Activated CD4-positive, alpha-beta memory T cell treated with anti-CD3 and anti-CD28 coated beads for 36 hours (primary cell): ENCODE measurements around the gene USP20. TPM values are rescaled to one million over a fixed set of nuclear protein-coding genes. Genes with fewer than 3 reads are reported as not detected.

Experiments used
- CTCF ChIA-PET: fragments of 350-600 bp; sonication (Branson Sonifier 250); formaldehyde crosslinking; loops from one replicate; lab custom pipeline; 2021; ENCODE audit warnings: antibody characterized with exemption, inconsistent platforms; lab: Charles Lee
- POLR2A ChIA-PET: fragments of 350-600 bp; sonication (Branson Sonifier 250); formaldehyde crosslinking; loops from one replicate; lab custom pipeline; 2021; ENCODE audit warnings: antibody characterized with exemption; lab: Charles Lee
- DNase-seq: peaks from one replicate; pipeline ENCODE4 v3.0.0-alpha.2; 2020
- H3K27ac Mint-ChIP-seq: one replicate; pipeline ENCODE4 v1.8.0; 2021; ENCODE audit warnings: mixed read lengths
- H3K27me3 Mint-ChIP-seq: one replicate; pipeline ENCODE4 v1.8.0; 2021; ENCODE audit warnings: mixed read lengths
- H3K36me3 Mint-ChIP-seq: one replicate; pipeline ENCODE4 v1.8.0; 2021; ENCODE audit warnings: mixed read lengths
- H3K4me1 Mint-ChIP-seq: one replicate; pipeline ENCODE4 v1.8.0; 2021; ENCODE audit warnings: low read depth, mixed read lengths
- H3K4me3 Mint-ChIP-seq: one replicate; pipeline ENCODE4 v1.8.0; 2021; ENCODE audit warnings: mild to moderate bottlenecking, mixed read lengths
- H3K9me3 Mint-ChIP-seq: one replicate; pipeline ENCODE4 v1.8.0; 2021; ENCODE audit warnings: mixed read lengths
- intact Hi-C: fragments of 100-400 bp; cut with micrococcal nuclease; formaldehyde crosslinking; loops from one replicate; pipeline ENCODE4 v1.15.1; 2023
- total RNA-seq, 2 experiments: library from RNA; stranded (reverse); gene quantifications; one replicate each; pipeline ENCODE4 v1.2.3, GENCODE V29; 2021

Gene USP20
- total RNA-seq, 2 experiments from 2014 or later, result 51.6 to 55.3 TPM

DNA sequence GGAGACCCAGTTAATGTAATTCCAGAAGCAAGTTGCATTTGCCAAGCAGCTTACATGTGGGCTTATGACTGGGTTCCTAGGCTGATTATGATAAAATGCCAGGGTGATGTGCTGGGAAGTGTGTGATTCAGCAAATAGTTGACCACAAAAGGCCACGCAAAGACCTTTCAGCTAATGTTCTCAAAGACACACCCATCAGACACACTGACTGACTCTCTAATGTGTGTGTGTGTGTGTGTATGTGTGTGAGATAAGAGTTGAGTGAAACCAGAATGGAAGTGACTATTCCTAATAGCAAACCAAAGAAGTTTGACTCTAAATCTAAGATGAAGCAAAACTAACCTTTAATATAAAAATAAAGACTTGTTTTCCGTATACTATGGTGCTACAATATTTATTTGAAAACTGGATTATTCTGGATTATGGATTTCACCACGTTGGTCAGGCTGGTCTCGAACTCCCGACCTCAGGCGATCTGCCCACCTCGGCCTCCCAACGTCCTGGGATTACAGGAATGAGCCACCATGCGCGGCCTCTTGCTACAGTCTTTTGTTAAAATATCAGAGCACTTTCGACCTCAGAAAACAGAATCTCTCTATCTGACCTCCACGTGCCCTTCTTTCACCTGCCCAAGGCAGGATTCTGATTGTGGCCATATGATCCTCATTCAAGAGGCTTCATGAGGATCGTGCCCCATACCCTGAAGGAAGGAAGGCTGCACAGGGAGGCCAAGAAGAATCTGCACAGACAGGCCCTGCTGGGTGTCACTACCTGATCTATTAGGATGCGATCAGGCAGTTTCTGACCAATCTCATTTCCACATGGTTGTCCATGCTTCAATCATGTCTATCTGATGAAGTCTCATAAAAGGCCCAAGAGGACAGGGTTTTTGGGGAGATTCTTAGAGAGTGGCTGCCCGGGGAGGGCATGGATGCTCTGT lies 75.6 kb downstream of the USP20 start:
- no peaks in the 10 kb centered on the region for H3K9me3 Mint-ChIP-seq
- H3K36me3 Mint-ChIP-seq, result peaks cover 46% of the 10 kb centered on the region
- H3K27ac Mint-ChIP-seq, result peak overlapping the region; percentile 83
- ChIA-PET POLR2A (interaction anchor here (0.8 to 1.6 kb wide), 2 partner anchors 19 to 26 kb away, joined by 4 read pairs; no protein-coding TSS in a partner anchor), CTCF (no interaction called here)
- no peaks in the 10 kb centered on the region for H3K27me3 Mint-ChIP-seq
- H3K4me1 Mint-ChIP-seq, result peaks cover 19% of the 10 kb centered on the region
- intact Hi-C loops, result no loop called here
- H3K4me3 Mint-ChIP-seq, result peak overlapping the region; percentile 1
- peak; percentile 46 for DNase-seq

DNA sequence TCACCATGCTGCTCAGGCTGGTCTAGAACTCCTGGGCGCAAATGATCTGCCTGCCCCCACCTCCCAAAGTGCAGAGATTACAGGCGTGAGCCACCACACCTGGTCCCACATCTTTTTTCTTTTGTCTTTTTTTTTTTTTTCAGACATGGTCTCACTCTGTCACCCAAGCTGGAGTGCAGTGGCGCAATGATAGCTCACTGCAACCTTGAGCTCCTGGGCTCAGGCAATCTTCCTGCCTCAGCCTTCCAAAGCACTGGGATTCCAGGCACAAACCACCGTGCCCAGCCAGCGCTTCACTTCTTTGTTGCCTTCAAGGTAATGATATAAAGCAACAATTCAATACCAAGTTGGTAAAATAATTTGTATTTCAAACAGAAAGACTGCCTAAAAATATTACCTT lies 78.8 kb downstream of the USP20 start:
- Mint-ChIP-seq H3K4me1 (peaks cover 34% of the 10 kb centered on the region), H3K27ac (peak overlapping the region; percentile 57), H3K36me3 (peaks cover 36% of the 10 kb centered on the region), H3K27me3 (no peaks in the 10 kb centered on the region), H3K4me3 (no peak overlapping the region), H3K9me3 (no peaks in the 10 kb centered on the region)
- no peak for DNase-seq
- intact Hi-C loops, result no loop called here
- ChIA-PET POLR2A (interaction anchor here (1.1 kb wide), 1 partner anchor 25 kb away, joined by 3 read pairs; no protein-coding TSS in a partner anchor), CTCF (interaction anchor here (1.0 kb wide), 1 partner anchor 29 kb away, joined by 3 read pairs; no protein-coding TSS in a partner anchor)

DNA sequence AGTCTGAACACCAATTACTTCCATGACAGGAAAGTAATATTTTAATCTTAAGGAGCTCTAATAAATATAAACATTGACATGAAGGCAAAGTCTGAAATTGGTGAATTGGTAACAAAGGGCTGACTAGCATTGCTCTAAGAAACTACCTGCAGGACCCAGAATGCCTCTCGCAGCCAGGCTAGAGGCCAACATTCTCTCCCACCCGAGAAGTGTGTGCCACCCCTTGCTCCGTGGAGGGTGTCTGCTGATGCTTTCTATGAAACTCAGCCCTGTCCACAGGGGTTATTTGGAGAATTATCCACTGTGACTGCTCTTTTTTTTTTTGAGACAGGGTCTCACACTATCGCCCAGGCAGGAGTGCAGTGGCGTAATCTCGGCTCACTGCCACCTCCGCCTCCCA lies 81.4 kb downstream of the USP20 start:
- ChIA-PET CTCF (interaction anchor here (1.0 to 2.1 kb wide), 3 partner anchors 8 to 30 kb away, joined by 3 to 6 read pairs (median 3); no protein-coding TSS in a partner anchor), POLR2A (interaction anchor here (0.6 kb wide), 1 partner anchor 8 kb away, joined by 3 read pairs; no protein-coding TSS in a partner anchor)
- Mint-ChIP-seq H3K36me3 (peaks cover 26% of the 10 kb centered on the region), H3K4me1 (peaks cover 43% of the 10 kb centered on the region), H3K9me3 (no peaks in the 10 kb centered on the region), H3K27ac (no peak overlapping the region), H3K4me3 (no peak overlapping the region), H3K27me3 (no peaks in the 10 kb centered on the region)
- DNase-seq, result no peak
- intact Hi-C loops, result no loop called here

DNA sequence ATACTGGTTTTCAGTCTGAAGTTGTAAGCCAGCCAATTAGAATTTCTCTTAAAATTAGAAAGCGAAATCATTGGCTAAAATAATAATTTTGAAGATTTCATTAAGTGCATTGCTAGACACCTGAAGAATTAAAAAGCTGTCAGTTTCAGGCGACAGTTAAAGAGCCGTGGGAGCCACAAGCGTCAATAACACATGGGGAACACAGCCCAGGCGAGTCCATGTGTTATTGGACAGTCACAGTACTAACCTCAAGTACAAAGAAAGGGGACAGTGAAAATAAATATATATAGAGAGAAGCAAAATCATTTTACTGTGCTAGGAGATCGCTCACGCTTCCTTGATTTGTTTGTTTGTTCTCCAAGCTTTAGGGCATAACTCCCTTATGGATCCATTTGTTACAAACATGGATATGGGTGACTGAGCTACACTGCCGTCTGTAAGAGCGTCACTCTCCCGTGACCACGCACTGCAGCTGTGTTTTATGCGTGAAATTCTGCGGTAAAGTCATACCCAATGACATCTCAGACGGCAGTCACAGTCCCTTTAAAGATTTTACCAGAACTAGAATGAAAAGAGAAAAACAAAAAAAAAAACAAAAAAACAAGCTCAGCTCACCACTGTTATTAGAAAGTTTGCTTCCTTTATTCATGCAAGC lies 83.2 kb downstream of the USP20 start:
- Mint-ChIP-seq H3K27me3 (no peaks in the 10 kb centered on the region), H3K9me3 (no peaks in the 10 kb centered on the region), H3K27ac (peak overlapping the region; percentile 78), H3K4me1 (peaks cover 52% of the 10 kb centered on the region), H3K36me3 (peaks cover 33% of the 10 kb centered on the region), H3K4me3 (no peak overlapping the region)
- intact Hi-C loops, result no loop called here
- no peak for DNase-seq
- ChIA-PET POLR2A (no interaction called here), CTCF (interaction anchor here (0.7 to 1.8 kb wide), 3 partner anchors 23 to 129 kb away, joined by 3 to 8 read pairs (median 4); no protein-coding TSS in a partner anchor)

GRCh38 chr9:129919277-129919676 lies 84.0 kb downstream of the USP20 start:
- no peak for DNase-seq
- ChIA-PET CTCF (interaction anchor here (1.1 to 1.8 kb wide), 3 partner anchors 24 to 188 kb away, joined by 3 to 8 read pairs (median 3); no protein-coding TSS in a partner anchor), POLR2A (interaction anchor here (1.0 to 1.2 kb wide), 2 partner anchors 26 to 123 kb away, joined by 3 to 4 read pairs; partner anchors contain the start of gene FNBP1)
- Mint-ChIP-seq H3K4me3 (peak overlapping the region; percentile 14), H3K9me3 (no peaks in the 10 kb centered on the region), H3K36me3 (peaks cover 38% of the 10 kb centered on the region), H3K27ac (peak overlapping the region; percentile 78), H3K27me3 (no peaks in the 10 kb centered on the region), H3K4me1 (peaks cover 55% of the 10 kb centered on the region)
- intact Hi-C loops, result no loop called here

- Mint-ChIP-seq H3K36me3 (peaks cover 44% of the 10 kb centered on the region), H3K27ac (peak overlapping the region; percentile 78), H3K4me3 (peak overlapping the region; percentile 14), H3K9me3 (no peaks in the 10 kb centered on the region), H3K4me1 (peaks cover 59% of the 10 kb centered on the region), H3K27me3 (no peaks in the 10 kb centered on the region)
- CTCF ChIA-PET, result interaction anchor here (0.6 to 1.8 kb wide), 4 partner anchors 13 to 187 kb away, joined by 3 to 8 read pairs (median 3); no protein-coding TSS in a partner anchor
- intact Hi-C loops, result no loop called here
- POLR2A ChIA-PET, result interaction anchor here (1.0 to 1.2 kb wide), 2 partner anchors 25 to 123 kb away, joined by 3 to 4 read pairs; partner anchors contain the start of gene FNBP1
- DNase-seq, result no peak
Observed at GRCh38 chr9:129919841-129920240, 84.6 kb downstream of the USP20 start.

- no peaks in the 10 kb centered on the region for H3K27me3 Mint-ChIP-seq
- peak overlapping the region; percentile 62 for H3K27ac Mint-ChIP-seq
- POLR2A ChIA-PET, result interaction anchor here (1.7 kb wide), 1 partner anchor 10 kb away, joined by 5 read pairs; no protein-coding TSS in a partner anchor
- intact Hi-C loops, result no loop called here
- H3K4me3 Mint-ChIP-seq, result no peak overlapping the region
- peaks cover 56% of the 10 kb centered on the region for H3K4me1 Mint-ChIP-seq
- peaks cover 50% of the 10 kb centered on the region for H3K36me3 Mint-ChIP-seq
- CTCF ChIA-PET, result no interaction called here
- DNase-seq, result no peak
- H3K9me3 Mint-ChIP-seq, result no peaks in the 10 kb centered on the region
Observed at GRCh38 chr9:129921905-129922304, 86.6 kb downstream of the USP20 start.

DNA sequence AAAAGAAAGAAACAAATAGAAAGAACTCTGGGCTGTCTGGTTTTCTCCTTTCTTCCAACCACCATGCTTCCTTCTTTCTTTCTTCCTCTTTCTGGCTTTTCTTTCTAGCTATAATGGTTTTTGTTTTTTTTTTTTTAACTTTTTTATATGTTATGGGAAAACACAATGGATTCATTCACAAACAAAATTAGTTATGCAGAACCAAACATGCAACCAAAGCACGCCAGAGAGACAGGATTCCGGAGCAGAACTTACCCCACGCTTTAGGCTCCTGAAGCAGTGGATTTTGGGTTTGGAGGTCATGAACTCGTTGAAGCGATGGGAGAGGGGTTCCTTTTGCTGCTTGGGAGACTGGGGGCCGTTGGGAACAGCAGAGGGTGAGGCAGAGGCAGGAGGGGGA lies 88.3 kb downstream of the USP20 start:
- intact Hi-C loops, result no loop called here
- Mint-ChIP-seq H3K27me3 (no peaks in the 10 kb centered on the region), H3K36me3 (peaks cover 50% of the 10 kb centered on the region), H3K4me3 (no peak overlapping the region), H3K4me1 (peaks cover 47% of the 10 kb centered on the region), H3K9me3 (no peaks in the 10 kb centered on the region), H3K27ac (peak overlapping the region; percentile 35)
- no peak for DNase-seq
- ChIA-PET POLR2A (interaction anchor here (0.6 to 1.7 kb wide), 3 partner anchors 9 to 87 kb away, joined by 3 to 5 read pairs (median 4); no protein-coding TSS in a partner anchor), CTCF (no interaction called here)

DNA sequence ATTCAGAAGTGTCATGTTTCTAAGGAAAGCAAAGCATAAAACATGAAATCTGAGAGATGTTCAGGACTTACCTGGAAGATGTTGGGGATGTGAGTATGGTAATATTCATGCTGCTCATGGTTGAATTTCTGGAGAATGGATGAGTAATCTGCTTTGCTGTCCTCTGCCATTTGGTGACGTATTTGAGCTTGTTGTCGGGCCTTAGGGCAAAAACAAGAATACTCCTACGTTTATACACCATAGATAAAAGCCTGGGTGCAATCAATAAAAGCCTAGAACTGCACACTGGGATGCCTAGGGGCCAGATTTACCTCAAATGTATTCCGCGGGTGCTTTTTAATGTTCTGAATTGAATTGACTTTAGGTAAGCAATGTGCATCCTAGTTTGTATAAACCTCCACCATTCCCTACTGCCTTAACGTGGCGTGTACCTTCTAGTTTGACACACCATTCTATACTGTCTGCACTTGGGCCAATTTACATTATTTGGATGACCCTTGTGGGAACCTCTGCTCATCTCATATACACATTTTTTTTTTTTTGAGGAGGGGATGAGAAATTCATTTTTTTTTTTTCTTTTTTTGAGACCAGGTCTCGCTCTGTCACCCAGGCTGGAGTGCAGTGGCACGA lies 94.4 kb downstream of the USP20 start:
- Mint-ChIP-seq H3K4me3 (no peak overlapping the region), H3K27me3 (no peaks in the 10 kb centered on the region), H3K27ac (peak overlapping the region; percentile 82), H3K9me3 (no peaks in the 10 kb centered on the region), H3K4me1 (peaks cover 49% of the 10 kb centered on the region), H3K36me3 (peaks cover 36% of the 10 kb centered on the region)
- ChIA-PET CTCF (interaction anchor here (0.6 kb wide), 3 partner anchors 35 to 178 kb away, joined by 3 to 4 read pairs (median 3); no protein-coding TSS in a partner anchor), POLR2A (interaction anchor here (0.6 kb wide), 1 partner anchor 18 kb away, joined by 5 read pairs; no protein-coding TSS in a partner anchor)
- no peak for DNase-seq
- intact Hi-C loops, result no loop called here

DNA sequence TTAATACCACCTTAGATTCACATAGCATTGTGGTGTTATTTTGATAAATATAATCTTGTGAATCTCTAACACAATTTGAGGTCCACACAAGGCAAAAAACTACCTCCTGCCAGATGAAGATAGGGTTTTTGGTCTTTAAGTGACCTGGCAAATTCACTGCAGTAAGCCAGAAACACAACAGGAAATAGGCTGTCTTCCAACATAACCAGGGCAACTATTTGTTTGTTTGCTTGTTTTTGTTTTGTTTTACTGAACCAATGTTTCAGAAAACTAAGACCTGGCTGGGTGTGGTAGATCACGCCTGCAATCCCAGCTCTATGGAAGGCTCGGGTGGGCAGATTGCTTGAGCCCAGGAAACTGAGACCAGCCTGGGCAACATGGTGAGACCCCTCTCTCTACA lies 95.5 kb downstream of the USP20 start:
- CTCF ChIA-PET, result no interaction called here
- Mint-ChIP-seq H3K27me3 (no peaks in the 10 kb centered on the region), H3K9me3 (no peaks in the 10 kb centered on the region), H3K4me3 (no peak overlapping the region), H3K36me3 (peaks cover 31% of the 10 kb centered on the region), H3K27ac (peak overlapping the region; percentile 75), H3K4me1 (peaks cover 59% of the 10 kb centered on the region)
- intact Hi-C loops, result no loop called here
- no peak for DNase-seq
- POLR2A ChIA-PET, result no interaction called here
